HG02571 (cell line): ENCODE measurements around the gene PIK3R5.

ENCODE experiments used
- ATAC-seq: cut with Tn5 transposase; IDR thresholded peaks from one replicate; pipeline ENCODE4 v1.9.1; 2021; ENCODE audit warnings: mild to moderate bottlenecking, moderate library complexity; ENCODE audit not compliant: unreplicated experiment

Gene PIK3R5

GRCh38 chr17:8900626-8901585 lies 64.6 kb downstream of the PIK3R5 start:
- no peak for ATAC-seq

- no peak for ATAC-seq
These were observed 65.3 kb downstream of the PIK3R5 start for GRCh38 chr17:8900207-8900606.

GRCh38 chr17:8898636-8899035 lies 66.9 kb downstream of the PIK3R5 start:
- ATAC-seq: no peak

- ATAC-seq: no peak
These were observed 67.4 kb downstream of the PIK3R5 start for GRCh38 chr17:8898126-8898525.

GRCh38 chr17:8896641-8897635 lies 68.6 kb downstream of the PIK3R5 start:
- no peak for ATAC-seq

- no peak for ATAC-seq
These were observed 69.4 kb downstream of the PIK3R5 start for GRCh38 chr17:8896087-8896486.

- ATAC-seq: no peak
These were observed 70.6 kb downstream of the PIK3R5 start for GRCh38 chr17:8894673-8895578.

GRCh38 chr17:8894202-8894671 lies 71.3 kb downstream of the PIK3R5 start:
- ATAC-seq: no peak

- no peak for ATAC-seq
These were observed 71.8 kb downstream of the PIK3R5 start for GRCh38 chr17:8893621-8894201.

- ATAC-seq: no peak
These were observed 72.4 kb downstream of the PIK3R5 start for GRCh38 chr17:8893059-8893458.

GRCh38 chr17:8892338-8892690 lies 73.2 kb downstream of the PIK3R5 start:
- ATAC-seq: no peak

GRCh38 chr17:8890671-8891070 lies 74.8 kb downstream of the PIK3R5 start:
- no peak for ATAC-seq

GRCh38 chr17:8889458-8890210 lies 75.9 kb downstream of the PIK3R5 start:
- ATAC-seq: no peak

- ATAC-seq: no peak
These were observed 76.7 kb downstream of the PIK3R5 start for GRCh38 chr17:8888704-8889302.

GRCh38 chr17:8887834-8888703 lies 77.4 kb downstream of the PIK3R5 start:
- no peak for ATAC-seq

- no peak for ATAC-seq
These were observed 78.2 kb downstream of the PIK3R5 start for GRCh38 chr17:8887301-8887700.

GRCh38 chr17:8885967-8886684 lies 79.4 kb downstream of the PIK3R5 start:
- ATAC-seq: no peak
